Activated effector memory CD4-positive, alpha-beta T cell treated with Interleukin-2 at 50 U/mL for 16 hours (primary cell): ENCODE measurements around the gene GLRA1.
"Not testable (repeated sequence)": the region's sequence is repeated elsewhere in the genome, so short reads cannot be mapped to it uniquely, and the experiment has no call there.

ENCODE experiments used
- DNase-seq: peaks from one replicate; pipeline ENCODE4 v3.0.0-alpha.2; 2020

GLRA1 gene

DNA sequence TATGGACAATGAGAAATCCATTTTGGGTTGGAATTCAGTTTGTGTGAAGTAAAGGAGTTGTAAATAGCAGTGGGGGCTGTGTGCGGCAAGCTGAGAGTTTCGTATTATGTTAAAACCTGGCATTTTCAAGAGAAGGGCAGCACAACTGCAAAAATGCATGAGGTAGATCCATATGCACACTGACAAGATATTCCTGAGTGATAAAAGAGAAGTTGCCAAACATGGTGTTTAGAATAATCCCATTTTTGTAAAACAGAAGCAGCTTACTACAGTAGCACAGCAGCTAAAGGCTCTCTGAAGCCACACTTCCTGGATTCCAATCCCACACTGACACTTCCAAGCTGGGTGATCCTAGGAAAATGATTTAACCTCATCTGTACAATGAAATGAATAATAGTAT lies 11.2 kb downstream of the GLRA1 start:
- no peak for DNase-seq

- no peak for DNase-seq
These were observed 12.3 kb downstream of the GLRA1 start for GRCh38 chr5:151912360-151912759.

DNA sequence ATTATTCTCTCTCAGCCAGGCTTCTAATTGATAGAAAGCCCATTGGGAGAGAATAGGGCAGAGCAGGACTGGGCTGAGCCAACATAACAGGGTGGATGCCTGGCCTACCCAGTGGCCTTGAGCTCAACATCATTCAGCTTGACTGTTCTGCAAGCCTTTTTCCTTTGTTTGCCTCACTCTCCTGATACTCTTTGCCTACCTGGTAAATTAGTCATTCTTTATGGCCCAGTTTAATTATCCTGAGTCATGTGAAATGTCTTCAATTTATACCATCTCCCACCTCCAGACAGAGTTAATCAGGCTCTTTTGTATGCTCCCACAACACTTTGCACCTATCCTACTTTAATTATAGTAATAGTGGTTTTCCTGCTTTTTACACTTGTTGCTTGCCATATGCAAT lies 13.6 kb downstream of the GLRA1 start:
- no peak for DNase-seq

DNA sequence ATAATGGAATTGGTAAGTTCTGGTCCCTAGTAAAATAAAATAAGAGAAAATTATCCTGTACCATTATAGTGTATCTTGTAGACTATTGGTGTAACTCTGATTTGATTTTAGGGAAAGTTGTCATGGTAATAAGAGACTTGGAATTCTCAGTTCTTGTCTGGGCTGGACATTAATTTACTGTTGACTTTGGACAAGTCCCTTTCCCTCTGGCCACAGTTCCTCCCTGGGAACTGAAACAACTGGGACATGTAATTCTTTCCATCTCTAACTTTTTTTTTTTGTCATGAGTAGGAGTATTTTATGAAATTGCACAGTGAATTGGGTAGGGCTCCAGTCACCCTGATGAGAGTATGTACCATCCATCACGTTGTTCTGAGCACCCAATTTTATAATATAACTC lies 15.0 kb downstream of the GLRA1 start:
- DNase-seq, result no peak

- no peak for DNase-seq
These were observed 18.4 kb downstream of the GLRA1 start for GRCh38 chr5:151906246-151906645.

GRCh38 chr5:151905557-151905961 lies 19.1 kb downstream of the GLRA1 start:
- no peak for DNase-seq

DNA sequence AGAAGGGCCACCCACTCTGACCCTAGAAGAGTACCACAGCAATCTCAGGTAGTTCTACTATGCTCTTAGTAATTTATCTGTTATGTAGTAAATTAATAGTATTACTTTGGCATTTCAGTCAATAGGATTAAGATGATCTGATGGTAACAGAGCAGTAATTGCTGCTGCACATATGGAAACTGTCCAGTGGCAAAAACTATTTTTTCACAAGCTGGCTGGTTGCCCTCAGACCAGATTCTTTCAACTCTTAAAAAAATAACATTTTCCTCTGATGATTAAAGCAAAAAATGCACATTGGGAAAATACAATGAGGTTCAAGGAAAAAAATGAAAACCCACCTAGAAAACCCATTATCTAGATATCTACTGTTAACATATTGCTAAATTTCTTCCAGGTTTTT lies 19.7 kb downstream of the GLRA1 start:
- no peak for DNase-seq

- no peak for DNase-seq
These were observed 20.5 kb downstream of the GLRA1 start for GRCh38 chr5:151904127-151904526.

DNA sequence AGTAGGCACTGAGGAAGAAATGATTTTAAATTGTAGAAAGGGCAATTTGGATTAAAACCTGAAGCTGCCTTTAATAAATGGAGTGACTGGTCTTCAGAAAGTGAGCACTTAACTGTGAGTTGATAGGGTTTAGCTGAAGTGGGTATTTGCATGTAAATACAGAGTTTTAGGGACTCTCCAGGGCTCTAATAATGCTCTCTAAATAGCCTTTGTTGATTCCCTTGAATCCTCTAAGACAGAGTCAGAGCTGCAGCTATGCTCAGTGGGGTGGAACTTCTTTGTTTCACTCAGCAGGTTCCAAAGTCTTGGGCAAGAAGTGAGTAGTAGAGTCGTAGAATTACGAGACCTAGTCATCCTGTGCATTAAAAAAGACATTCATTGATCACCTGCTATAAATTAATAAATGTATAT lies 21.4 kb downstream of the GLRA1 start:
- DNase-seq, result no peak

DNA sequence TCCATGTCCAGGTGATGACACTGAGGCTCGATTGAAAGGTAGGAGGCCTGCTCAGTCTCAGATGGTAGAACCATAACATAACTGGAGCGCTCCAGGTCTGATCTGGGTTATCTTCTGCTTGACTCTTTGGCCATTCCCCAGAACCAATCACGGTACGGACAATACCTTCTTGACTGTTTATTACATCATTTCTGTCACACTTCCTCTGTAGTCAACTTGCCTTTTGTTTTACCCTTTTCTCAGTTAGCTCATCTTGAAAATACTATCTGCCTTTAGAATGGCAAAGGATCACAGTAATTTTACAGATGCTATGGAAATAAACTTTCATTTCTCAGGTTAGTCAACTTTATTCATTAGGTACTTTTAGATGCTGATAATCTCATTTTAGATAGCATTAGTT lies 22.4 kb downstream of the GLRA1 start:
- no peak for DNase-seq

- no peak for DNase-seq
These were observed 23.0 kb downstream of the GLRA1 start for GRCh38 chr5:151901611-151902010.

DNA sequence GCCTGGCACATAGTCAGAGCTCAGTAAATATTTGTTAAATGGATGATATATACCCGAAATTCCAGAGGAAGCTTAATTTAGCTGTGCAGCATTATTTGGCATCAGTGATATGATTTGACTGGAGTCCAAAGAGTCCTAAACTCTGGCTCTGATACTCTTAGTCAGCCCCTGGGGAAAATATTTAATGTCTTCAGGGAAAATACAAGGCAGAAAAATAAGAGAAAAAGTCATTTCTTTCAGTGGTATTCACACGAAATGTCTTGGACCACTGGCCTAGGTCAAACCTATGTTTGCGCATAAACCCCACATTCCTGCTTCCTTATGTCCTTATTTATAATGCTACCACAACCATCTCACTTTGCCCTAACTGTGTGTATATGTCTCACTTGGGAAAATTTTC lies 23.8 kb downstream of the GLRA1 start:
- DNase-seq, result no peak

GRCh38 chr5:151899399-151899798 lies 25.3 kb downstream of the GLRA1 start:
- no peak for DNase-seq

DNA sequence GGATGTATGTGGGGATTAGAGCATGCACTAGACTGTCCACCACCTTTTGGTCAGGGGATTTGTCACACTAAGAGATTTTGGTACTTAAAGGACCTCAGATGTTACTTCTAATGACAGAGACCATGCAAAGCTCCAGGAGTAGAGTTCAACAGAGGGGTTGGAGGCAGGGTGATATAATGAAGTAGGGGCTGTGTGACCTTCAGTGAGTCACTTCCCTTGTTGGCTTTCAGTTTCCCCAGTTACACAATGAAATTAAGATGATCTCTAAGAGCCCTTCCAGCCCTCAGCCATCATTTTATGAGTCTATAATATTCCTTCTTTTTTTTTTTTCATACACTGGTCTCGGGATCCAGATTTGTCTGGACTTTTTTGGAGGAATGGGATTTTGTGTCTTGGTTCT lies 26.8 kb downstream of the GLRA1 start:
- DNase-seq, result no peak

GRCh38 chr5:151897020-151897552 lies 27.6 kb downstream of the GLRA1 start:
- no peak for DNase-seq

- DNase-seq, result no peak
These were observed 28.5 kb downstream of the GLRA1 start for GRCh38 chr5:151896031-151896691.

DNA sequence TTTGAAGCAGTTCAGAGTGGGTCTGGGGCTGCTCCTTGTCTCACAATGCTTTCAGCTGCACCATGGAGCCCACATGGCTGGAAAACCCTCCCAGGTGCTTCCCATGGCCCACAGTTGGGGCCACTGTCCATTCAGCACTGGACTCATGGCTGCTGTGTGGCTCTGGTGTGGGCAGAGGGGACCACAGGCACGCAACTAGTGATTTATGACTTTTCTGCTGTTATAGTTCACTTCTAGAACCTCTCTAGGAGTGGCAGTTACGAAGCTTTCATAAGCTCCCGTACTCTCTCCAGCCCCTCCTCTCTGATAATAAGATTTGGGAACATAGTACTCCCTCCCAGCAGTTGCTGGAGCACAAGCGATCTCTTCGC lies 29.0 kb downstream of the GLRA1 start:
- DNase-seq, result no peak

- DNase-seq, result not testable (repeated sequence)
These were observed 31.2 kb downstream of the GLRA1 start for GRCh38 chr5:151893485-151893884.

DNA sequence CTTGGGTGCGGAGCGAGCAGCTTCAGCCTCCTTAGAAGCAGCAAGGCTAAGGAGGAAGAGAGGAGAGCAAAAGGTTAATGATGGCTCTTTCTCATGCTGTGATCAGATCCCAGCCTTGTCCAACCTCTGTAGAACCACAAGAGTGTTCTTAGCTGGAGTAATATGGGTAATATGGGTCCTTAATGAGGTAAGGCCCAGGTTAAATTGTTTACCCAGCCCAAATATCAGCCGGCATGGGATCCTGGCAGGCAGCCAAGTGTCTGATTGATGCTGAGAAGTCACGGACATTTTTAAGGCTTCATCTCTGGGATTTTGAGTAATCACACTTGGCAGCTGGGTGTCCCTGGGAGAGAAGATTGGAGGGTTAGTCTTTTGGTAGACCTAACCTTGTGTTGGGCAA lies 32.3 kb downstream of the GLRA1 start:
- no peak for DNase-seq

DNA sequence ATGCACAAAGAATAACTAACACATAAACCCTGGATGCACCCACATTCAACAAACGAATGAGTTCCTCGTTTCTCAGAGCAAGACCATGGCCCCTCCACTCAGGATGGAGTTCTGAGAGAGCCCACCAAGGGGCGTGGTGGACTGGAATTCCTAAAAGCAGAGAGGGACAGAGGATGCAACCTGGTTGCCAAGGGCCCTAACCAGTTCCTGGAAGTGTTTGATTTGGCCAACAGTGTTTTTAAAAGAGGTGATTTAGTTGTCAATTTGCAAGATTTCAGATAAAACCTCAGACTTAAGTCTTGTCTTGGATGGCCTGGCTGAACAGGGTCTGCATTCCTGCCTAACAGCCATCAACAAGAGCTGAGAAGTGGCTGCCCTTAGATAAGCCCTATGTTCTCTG lies 34.4 kb downstream of the GLRA1 start:
- DNase-seq, result no peak

- no peak for DNase-seq
These were observed 35.0 kb downstream of the GLRA1 start for GRCh38 chr5:151889614-151890013.

DNA sequence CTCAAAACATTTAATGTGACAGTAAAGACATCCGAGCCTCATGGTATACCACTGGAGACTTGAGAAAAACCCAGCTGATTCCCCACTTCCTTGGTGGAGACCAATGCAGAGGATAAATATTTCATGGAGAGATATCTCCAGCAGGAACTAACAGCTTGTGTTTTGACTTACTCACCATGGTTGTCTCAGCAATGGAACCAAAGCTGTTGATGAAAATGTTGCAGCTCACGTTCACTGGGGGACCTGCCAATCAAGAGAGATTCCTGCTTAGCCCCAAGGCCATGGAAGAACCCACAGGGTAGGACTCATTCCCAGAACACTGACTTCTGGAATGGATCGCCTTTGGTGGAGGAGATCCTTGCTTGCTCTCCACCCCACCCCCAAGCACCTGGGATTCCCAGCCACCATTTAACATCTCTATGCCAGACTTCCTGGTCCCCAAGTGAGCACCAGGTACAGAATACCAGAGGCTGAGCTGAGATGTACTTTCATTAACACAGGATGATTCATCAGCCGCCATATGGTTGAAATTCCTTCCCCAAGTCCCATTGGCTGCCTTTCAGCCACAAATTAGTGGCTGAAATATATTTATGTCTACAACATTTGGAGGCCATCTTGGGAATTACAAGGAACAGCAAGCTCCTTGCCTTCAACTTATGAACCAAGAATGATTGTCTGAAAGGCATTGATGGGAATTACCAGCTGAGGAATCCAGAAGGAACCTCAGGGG lies 37.9 kb downstream of the GLRA1 start:
- no peak for DNase-seq

DNA sequence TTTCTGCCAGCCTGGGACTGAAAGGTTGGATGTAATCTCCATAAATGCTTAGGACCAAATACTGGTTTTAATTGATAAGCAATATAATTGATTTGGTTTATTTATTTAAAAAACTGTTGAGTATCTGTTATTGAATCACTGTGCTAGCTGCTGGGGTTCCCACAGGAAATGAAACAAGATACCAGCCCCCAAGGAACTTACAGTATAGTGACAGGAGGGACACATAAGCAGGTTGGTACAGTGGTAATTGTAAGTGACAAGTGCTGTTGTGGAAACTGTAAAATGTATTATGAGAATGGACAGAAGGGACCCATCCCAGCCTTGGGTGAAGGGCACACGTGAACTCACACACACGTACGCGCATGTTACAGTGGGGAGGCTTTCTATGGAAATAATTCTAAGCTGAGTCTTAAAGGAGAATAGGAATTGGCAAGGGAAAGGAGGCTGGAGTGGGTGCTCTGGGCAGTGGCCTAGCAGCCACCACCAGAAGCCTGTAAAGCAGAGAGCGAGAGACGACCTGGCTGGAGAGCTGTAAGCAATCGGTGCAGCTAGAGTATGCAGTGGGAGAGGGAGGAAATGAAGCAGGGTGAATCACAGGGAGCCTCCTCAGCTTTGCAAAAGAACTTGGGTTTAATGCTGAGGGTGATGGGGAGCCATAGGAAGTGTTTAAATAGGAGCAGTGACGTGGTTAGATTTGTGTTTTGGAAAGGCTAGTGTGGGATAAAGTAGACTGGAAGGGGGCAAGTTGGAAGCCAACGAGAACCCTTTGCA lies 39.3 kb downstream of the GLRA1 start:
- DNase-seq, result no peak
